GM20431 (cell line): Measurements from ENCODE around the gene MYO9A.

ENCODE experiments used
- in situ Hi-C: fragments of 300-500 bp; cut with MseI, MboI; formaldehyde crosslinking; loops from one replicate; pipeline ENCODE4 v1.15.0; 2020; ENCODE audit warnings: low sequenced_read_pairs; ENCODE audit not compliant: unreplicated experiment

MYO9A gene

GRCh38 chr15:71820127-71820526 lies 297.8 kb downstream of the MYO9A start:
- in situ Hi-C loops, result no loop called here

- in situ Hi-C loops, result no loop called here
Measured at GRCh38 chr15:71817351-71817750, 300.6 kb downstream of the MYO9A start.

- in situ Hi-C loops, result no loop called here
Measured at GRCh38 chr15:71815301-71815700, 302.6 kb downstream of the MYO9A start.

GRCh38 chr15:71813723-71814470 lies 304.1 kb downstream of the MYO9A start:
- in situ Hi-C loops, result no loop called here

GRCh38 chr15:71812966-71813722 lies 304.8 kb downstream of the MYO9A start:
- in situ Hi-C loops, result no loop called here

- in situ Hi-C loops, result no loop called here
Measured at GRCh38 chr15:71811752-71812735, 305.9 kb downstream of the MYO9A start.

- in situ Hi-C loops, result no loop called here
Measured at GRCh38 chr15:71811036-71811736, 306.8 kb downstream of the MYO9A start.

- in situ Hi-C loops, result no loop called here
Measured at GRCh38 chr15:71810256-71811035, 307.5 kb downstream of the MYO9A start, which contains the start of gene NR2E3. Gene NR2E3, plus strand, starts transcription at chr15:71810554. Its CDS starts 190 bp downstream, at chr15:71810744.

GRCh38 chr15:71809346-71809745 lies 308.6 kb downstream of the MYO9A start:
- in situ Hi-C loops, result no loop called here

GRCh38 chr15:71808311-71809020 lies 309.5 kb downstream of the MYO9A start:
- in situ Hi-C loops, result no loop called here

GRCh38 chr15:71807691-71808091 lies 310.3 kb downstream of the MYO9A start:
- in situ Hi-C loops, result no loop called here

GRCh38 chr15:71807125-71807629 lies 310.8 kb downstream of the MYO9A start:
- in situ Hi-C loops, result no loop called here

GRCh38 chr15:71806452-71806931 lies 311.5 kb downstream of the MYO9A start:
- in situ Hi-C loops, result no loop called here

- in situ Hi-C loops, result no loop called here
Measured at GRCh38 chr15:71804695-71805470, 313.1 kb downstream of the MYO9A start.

- in situ Hi-C loops, result no loop called here
Measured at GRCh38 chr15:71804226-71804625, 313.7 kb downstream of the MYO9A start.

- in situ Hi-C loops, result no loop called here
Measured at GRCh38 chr15:71802770-71803169, 315.2 kb downstream of the MYO9A start.

- in situ Hi-C loops, result no loop called here
Measured at GRCh38 chr15:71801935-71802655, 315.9 kb downstream of the MYO9A start.
